Loucy (cell line): Measurements from ENCODE around the gene DDX24.

Source experiments
- H2AFZ ChIP-seq: fragments of 200-600 bp; sonication (generic); 2 replicates; pipeline ENCODE4 v1.6.0; 2016; ENCODE audit warnings: antibody characterized with exemption, mild to moderate bottlenecking, low read length, moderate library complexity
- H3F3A ChIP-seq: fragments of 200-600 bp; 2 replicates; pipeline ENCODE4 v1.6.0; 2016; ENCODE audit warnings: antibody characterized with exemption, low read depth, mild to moderate bottlenecking
- H3K27me3 ChIP-seq: fragments of 200-600 bp; sonication (generic); 2 replicates; pipeline ENCODE4 v1.6.1; 2014; ENCODE audit warnings: low read length, mild to moderate bottlenecking; ENCODE audit not compliant: insufficient read depth, poor library complexity, severe bottlenecking
- H3K36me3 ChIP-seq: fragments of 200-600 bp; sonication (generic); 2 replicates; pipeline ENCODE4 v1.6.1; 2016; ENCODE audit warnings: low read length; ENCODE audit not compliant: insufficient read depth
- H3K4me1 ChIP-seq: fragments of 200-600 bp; sonication (generic); 2 replicates; pipeline ENCODE4 v1.5.1; 2014; ENCODE audit warnings: low read length, mild to moderate bottlenecking; ENCODE audit not compliant: insufficient read depth, poor library complexity, severe bottlenecking
- H3K4me2 ChIP-seq: fragments of 200-600 bp; sonication (generic); 2 replicates; pipeline ENCODE4 v1.6.0; 2014; ENCODE audit warnings: antibody characterized with exemption, low read length, low read depth, mild to moderate bottlenecking; ENCODE audit not compliant: poor library complexity, severe bottlenecking
- H3K4me3 ChIP-seq: fragments of 200-600 bp; sonication (generic); 2 replicates; pipeline ENCODE4 v1.5.1; 2014; ENCODE audit warnings: low read length, mild to moderate bottlenecking, mixed read lengths; ENCODE audit not compliant: poor library complexity, severe bottlenecking
- H3K79me2 ChIP-seq: fragments of 200-600 bp; sonication (generic); 2 replicates; pipeline ENCODE4 v1.6.1; 2014; ENCODE audit warnings: low read length; ENCODE audit not compliant: insufficient read depth
- H3K9ac ChIP-seq: fragments of 200-600 bp; sonication (generic); 2 replicates; pipeline ENCODE4 v1.6.0; 2014; ENCODE audit warnings: mild to moderate bottlenecking, low read depth, low read length, moderate library complexity; ENCODE audit not compliant: poor library complexity, severe bottlenecking
- H3K9me2 ChIP-seq: fragments of 200-600 bp; sonication (generic); replicated peaks from 2 replicates; pipeline ENCODE4 v1.6.1; 2016; ENCODE audit warnings: low read depth, low read length, mixed read lengths
- H3K9me3 ChIP-seq: fragments of 200-600 bp; sonication (generic); 2 replicates; pipeline ENCODE4 v1.6.1; 2014; ENCODE audit warnings: mild to moderate bottlenecking, antibody characterized with exemption, low read length, low read depth; ENCODE audit not compliant: insufficient read depth
- H4K20me1 ChIP-seq: fragments of 200-600 bp; sonication (generic); 2 replicates; pipeline ENCODE4 v1.6.0; 2014; ENCODE audit warnings: antibody characterized with exemption, low read length, mild to moderate bottlenecking; ENCODE audit not compliant: insufficient read depth, poor library complexity, severe bottlenecking
- EZH2phosphoT487 ChIP-seq: fragments of 200-600 bp; IDR thresholded peaks from 2 replicates; pipeline ENCODE4 v1.6.1; 2018; ENCODE audit warnings: antibody characterized with exemption, mild to moderate bottlenecking, moderate library complexity, borderline replicate concordance
- TF ChIP-seq, protein P1 (sequence below): fragments of 200-600 bp; sonication (generic); conservative IDR thresholded peaks from 2 replicates; pipeline ENCODE4 v1.5.1; 2014; ENCODE audit warnings: mild to moderate bottlenecking, antibody characterized with exemption, low read length

Gene DDX24

DNA sequence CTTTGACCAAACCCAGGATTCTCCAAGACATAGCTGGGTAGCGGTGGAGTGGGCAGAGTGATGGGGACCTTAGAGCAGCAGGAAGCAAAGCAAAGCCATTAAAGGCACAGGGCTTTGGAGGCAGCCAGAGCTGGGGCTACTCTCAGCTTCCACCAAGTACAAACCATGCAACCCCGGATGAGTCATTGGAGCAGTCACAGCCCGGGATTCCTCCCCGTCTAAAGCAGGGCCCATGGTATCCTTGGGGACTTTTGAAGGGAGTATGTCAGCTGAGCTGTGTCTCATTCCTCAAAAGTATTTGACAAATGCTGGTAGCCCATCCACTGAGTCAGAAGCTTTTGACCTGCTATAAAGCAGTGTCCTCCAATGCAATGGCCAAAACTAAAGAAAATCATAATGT lies 19.8 kb upstream of the DDX24 start:
- Histone ChIP-seq H3K9ac (no peak overlapping the region), H3K4me1 (no peaks in the 10 kb centered on the region), H3F3A (no peaks in the 10 kb centered on the region), H3K4me2 (no peak overlapping the region), H4K20me1 (no peaks in the 10 kb centered on the region), H3K79me2 (no peaks in the 10 kb centered on the region), H3K27me3 (no peaks in the 10 kb centered on the region), H3K4me3 (no peak overlapping the region), H2AFZ (no peak overlapping the region), H3K9me3 (no peaks in the 10 kb centered on the region), H3K36me3 (no peaks in the 10 kb centered on the region), H3K9me2 (no peaks in the 10 kb centered on the region)
- TF ChIP-seq EZH2phosphoT487 = no peak
- TF ChIP-seq, protein P1, sequence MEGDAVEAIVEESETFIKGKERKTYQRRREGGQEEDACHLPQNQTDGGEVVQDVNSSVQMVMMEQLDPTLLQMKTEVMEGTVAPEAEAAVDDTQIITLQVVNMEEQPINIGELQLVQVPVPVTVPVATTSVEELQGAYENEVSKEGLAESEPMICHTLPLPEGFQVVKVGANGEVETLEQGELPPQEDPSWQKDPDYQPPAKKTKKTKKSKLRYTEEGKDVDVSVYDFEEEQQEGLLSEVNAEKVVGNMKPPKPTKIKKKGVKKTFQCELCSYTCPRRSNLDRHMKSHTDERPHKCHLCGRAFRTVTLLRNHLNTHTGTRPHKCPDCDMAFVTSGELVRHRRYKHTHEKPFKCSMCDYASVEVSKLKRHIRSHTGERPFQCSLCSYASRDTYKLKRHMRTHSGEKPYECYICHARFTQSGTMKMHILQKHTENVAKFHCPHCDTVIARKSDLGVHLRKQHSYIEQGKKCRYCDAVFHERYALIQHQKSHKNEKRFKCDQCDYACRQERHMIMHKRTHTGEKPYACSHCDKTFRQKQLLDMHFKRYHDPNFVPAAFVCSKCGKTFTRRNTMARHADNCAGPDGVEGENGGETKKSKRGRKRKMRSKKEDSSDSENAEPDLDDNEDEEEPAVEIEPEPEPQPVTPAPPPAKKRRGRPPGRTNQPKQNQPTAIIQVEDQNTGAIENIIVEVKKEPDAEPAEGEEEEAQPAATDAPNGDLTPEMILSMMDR = no peak

DNA sequence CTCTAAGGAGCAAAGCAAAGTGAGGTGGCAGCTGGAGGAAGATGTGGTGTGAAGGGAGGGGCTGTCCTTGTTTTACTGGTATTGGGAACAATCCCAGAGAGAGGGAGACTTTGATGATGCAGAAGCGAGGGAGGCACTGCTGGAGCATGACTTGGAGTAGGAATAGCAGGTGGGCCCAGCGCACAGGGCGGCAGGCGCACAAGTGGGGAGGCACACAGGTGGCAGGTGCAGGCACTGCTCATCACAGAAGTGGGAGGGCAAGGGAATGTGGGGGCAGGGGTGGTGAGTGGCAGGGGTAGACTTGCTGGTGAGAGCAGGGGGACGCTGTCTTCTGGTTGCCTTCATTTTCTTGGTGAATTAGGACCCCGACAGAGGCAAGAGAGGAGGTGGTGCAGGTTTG lies 18.0 kb upstream of the DDX24 start:
- Histone ChIP-seq H3K4me2 (no peak overlapping the region), H3K9me2 (no peaks in the 10 kb centered on the region), H2AFZ (no peak overlapping the region), H3K9ac (no peak overlapping the region), H3K27me3 (no peaks in the 10 kb centered on the region), H3K4me1 (no peaks in the 10 kb centered on the region), H3K4me3 (no peak overlapping the region), H3F3A (no peaks in the 10 kb centered on the region), H4K20me1 (no peaks in the 10 kb centered on the region), H3K36me3 (no peaks in the 10 kb centered on the region), H3K9me3 (no peaks in the 10 kb centered on the region), H3K79me2 (no peaks in the 10 kb centered on the region)
- TF ChIP-seq, protein P1 = no peak
- TF ChIP-seq EZH2phosphoT487 = no peak

DNA sequence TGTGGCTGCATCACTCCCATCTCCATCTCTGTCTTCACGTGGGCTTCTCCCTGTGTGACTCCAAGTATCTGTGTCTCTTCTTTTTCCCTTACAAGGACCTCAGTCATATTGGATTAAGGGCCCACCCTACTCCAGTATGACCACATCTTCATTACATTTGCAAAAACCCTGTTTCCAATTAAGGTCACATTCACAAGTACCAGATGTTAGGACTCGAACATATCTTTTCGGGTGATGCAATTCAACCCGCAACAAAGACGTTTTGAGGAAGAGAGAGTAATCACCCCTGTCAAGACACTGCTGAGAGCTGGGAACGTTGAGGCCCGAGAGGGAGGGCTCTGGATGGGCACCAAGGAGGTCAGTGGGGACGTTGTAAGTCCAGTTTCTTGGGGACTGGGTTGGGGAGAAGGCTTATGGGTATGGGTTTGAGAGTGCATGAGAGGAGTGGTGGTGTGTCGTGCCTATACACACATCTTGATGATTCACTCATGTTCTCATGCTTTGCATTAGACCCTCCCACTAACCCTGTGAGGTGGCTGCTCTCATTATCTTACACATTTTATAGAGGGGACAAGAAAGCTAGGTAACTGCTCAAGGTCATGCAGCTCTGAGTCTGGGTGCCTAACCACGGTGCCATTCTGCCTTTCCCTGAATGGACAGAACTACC lies 17.5 kb upstream of the DDX24 start:
- no peaks in the 10 kb centered on the region for H3K36me3 ChIP-seq
- no peak for TF ChIP-seq EZH2phosphoT487
- TF ChIP-seq, protein P1 = no peak
- no peaks in the 10 kb centered on the region for H3K27me3 ChIP-seq
- no peak overlapping the region for H3K4me2 ChIP-seq
- no peaks in the 10 kb centered on the region for H3K9me3 ChIP-seq
- no peaks in the 10 kb centered on the region for H3K4me1 ChIP-seq
- H3K4me3 ChIP-seq = no peak overlapping the region
- H4K20me1 ChIP-seq = no peaks in the 10 kb centered on the region
- H3K9me2 ChIP-seq = no peaks in the 10 kb centered on the region
- H3F3A ChIP-seq = no peaks in the 10 kb centered on the region
- no peaks in the 10 kb centered on the region for H3K79me2 ChIP-seq
- H2AFZ ChIP-seq = no peak overlapping the region
- H3K9ac ChIP-seq = no peak overlapping the region
